Measurements from ENCODE around the gene VPS13C. TPM values are rescaled to one million over a fixed set of nuclear protein-coding genes. Genes with fewer than 3 reads are reported as not detected.

The VPS13C gene
- total and polyA plus RNA-seq, 2 donors (not counting 3 experiments of a cell fraction or from before 2014, with no cell fraction given) = 10.8 to 60.3 TPM

- H3K36me3 ChIP-seq (ENCODE audit: control insufficient read depth in 2 of 2, extremely low read depth in 1 of 2, insufficient read depth in 2 of 2, low read length in 2 of 2) = no peaks in the 10 kb centered on the region
- H3K9ac ChIP-seq (replicated peaks; ENCODE audit: extremely low read depth, insufficient read depth, low read length) = no peak overlapping the region
- no peak overlapping the region for H2AFZ ChIP-seq (ENCODE audit: low read depth, low read length)
- ChIA-PET CTCF (interaction anchor here (2.1 kb wide), 1 partner anchor 27 kb away, joined by 7 read pairs; no protein-coding TSS in a partner anchor), POLR2A (no interaction called here)
- no peak overlapping the region for H3K4me3 ChIP-seq (replicated peaks in 1 of 3; ENCODE audit: insufficient read depth in 1 of 3, low read depth in 1 of 3, low read length in 3 of 3)
- FAIRE-seq = no peak
- H3K79me2 ChIP-seq (ENCODE audit: control insufficient read depth, insufficient read depth, low read length) = no peaks in the 10 kb centered on the region
- BruUV-seq (replicated peaks) = no TSS peak
- H3K27me3 ChIP-seq (ENCODE audit: control insufficient read depth in 2 of 2, insufficient read depth in 2 of 2, low read length in 2 of 2) = no peaks in the 10 kb centered on the region
- H3K4me2 ChIP-seq (ENCODE audit: insufficient read depth, low read length) = no peak overlapping the region
- DNase-seq (ENCODE audit: low read depth, low spot score) = no peak
- TF ChIP-seq FOS (IDR thresholded peaks at IDR 0.05; ENCODE audit: borderline replicate concordance, insufficient read depth, low read length) (no peak), MYC (IDR thresholded peaks at IDR 0.05; ENCODE audit: low read depth, low read length) (no peak), POLR2A (IDR thresholded peaks at IDR 0.05; ENCODE audit: low read depth, low read length) (no peak), EZH2 (IDR thresholded peaks at IDR 0.05; ENCODE audit: borderline replicate concordance, low read depth, low read length, severe bottlenecking) (no peak), POLR2AphosphoS5 (IDR thresholded peaks at IDR 0.05; ENCODE audit: insufficient read depth, low read depth, low read length) (no peak), JUN (IDR thresholded peaks at IDR 0.05; ENCODE audit: borderline replicate concordance, insufficient read depth, insufficient read length, low read depth) (no peak), GATA2 (IDR thresholded peaks at IDR 0.05; ENCODE audit: insufficient read depth, insufficient read length, low read depth, low read length) (no peak)
- TF ChIP-seq, protein P1, sequence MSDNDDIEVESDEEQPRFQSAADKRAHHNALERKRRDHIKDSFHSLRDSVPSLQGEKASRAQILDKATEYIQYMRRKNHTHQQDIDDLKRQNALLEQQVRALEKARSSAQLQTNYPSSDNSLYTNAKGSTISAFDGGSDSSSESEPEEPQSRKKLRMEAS (IDR thresholded peaks at IDR 0.05; ENCODE audit: insufficient read depth, insufficient read length) = no peak
- TF ChIP-seq, protein P2, sequence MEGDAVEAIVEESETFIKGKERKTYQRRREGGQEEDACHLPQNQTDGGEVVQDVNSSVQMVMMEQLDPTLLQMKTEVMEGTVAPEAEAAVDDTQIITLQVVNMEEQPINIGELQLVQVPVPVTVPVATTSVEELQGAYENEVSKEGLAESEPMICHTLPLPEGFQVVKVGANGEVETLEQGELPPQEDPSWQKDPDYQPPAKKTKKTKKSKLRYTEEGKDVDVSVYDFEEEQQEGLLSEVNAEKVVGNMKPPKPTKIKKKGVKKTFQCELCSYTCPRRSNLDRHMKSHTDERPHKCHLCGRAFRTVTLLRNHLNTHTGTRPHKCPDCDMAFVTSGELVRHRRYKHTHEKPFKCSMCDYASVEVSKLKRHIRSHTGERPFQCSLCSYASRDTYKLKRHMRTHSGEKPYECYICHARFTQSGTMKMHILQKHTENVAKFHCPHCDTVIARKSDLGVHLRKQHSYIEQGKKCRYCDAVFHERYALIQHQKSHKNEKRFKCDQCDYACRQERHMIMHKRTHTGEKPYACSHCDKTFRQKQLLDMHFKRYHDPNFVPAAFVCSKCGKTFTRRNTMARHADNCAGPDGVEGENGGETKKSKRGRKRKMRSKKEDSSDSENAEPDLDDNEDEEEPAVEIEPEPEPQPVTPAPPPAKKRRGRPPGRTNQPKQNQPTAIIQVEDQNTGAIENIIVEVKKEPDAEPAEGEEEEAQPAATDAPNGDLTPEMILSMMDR (IDR thresholded peaks at IDR 0.05; ENCODE audit: extremely low read depth in 1 of 2, insufficient read depth in 1 of 2, low read depth in 1 of 2, low read length in 2 of 2) = no peak
- intact Hi-C loops (cut with micrococcal nuclease) (no loop called here), dilution Hi-C loops (cut with MboI; ENCODE audit: extremely low pct_ligation_motif_present, low sequenced_read_pairs) (no loop called here)
- no peaks in the 10 kb centered on the region for H4K20me1 ChIP-seq (replicated peaks; ENCODE audit: control insufficient read depth, extremely low read depth, insufficient read depth, low read length)
- H3K27ac ChIP-seq (ENCODE audit: insufficient read depth, low read depth, low read length) = no peak overlapping the region
- no peaks in the 10 kb centered on the region for H3K9me3 ChIP-seq (replicated peaks; ENCODE audit: control insufficient read depth, insufficient read depth, low read length)
- H3K4me1 ChIP-seq (ENCODE audit: control insufficient read depth, extremely low read depth, insufficient read depth, low read length) = no peaks in the 10 kb centered on the region
- no peaks in the 10 kb centered on the region for H3K9me1 ChIP-seq (replicated peaks; ENCODE audit: control insufficient read depth, extremely low read depth, insufficient read depth, low read length)
These were observed 252.8 kb downstream of the VPS13C start for GRCh38 chr15:61807281-61807929.

Other genes starting within 250 kb of the VPS13C start
- gene C2CD4A, start 6.5 kb upstream of the VPS13C start, total RNA-seq = 0.46 and 1.1 TPM in 2 replicates
- gene C2CD4A, start 6.5 kb upstream of the VPS13C start, polyA plus RNA-seq = 0.10 and 0.33 TPM in 2 replicates
- gene C2CD4B, start 104.8 kb upstream of the VPS13C start, total RNA-seq = 28.4 and 31.7 TPM in 2 replicates
- gene C2CD4B, start 104.8 kb upstream of the VPS13C start, polyA plus RNA-seq = 31.5 and 31.7 TPM in 2 replicates

All from endothelial cell of umbilical vein (primary cell).